WTC11 (cell line): Measurements from ENCODE around the gene ROR2. TPM values are rescaled to one million over a fixed set of nuclear protein-coding genes. Genes with fewer than 3 reads are reported as not detected.

Experiments used
- ATAC-seq: fragments of 200-7000 bp; cut with Tn5 transposase; 2 replicates; pipeline ENCODE4 v1.10.0; 2021; ENCODE audit warnings: mild to moderate bottlenecking, moderate library complexity
- CTCF ChIA-PET: fragments of 300-600 bp; sonication (Branson Sonifier 250); formaldehyde crosslinking; loops from one replicate; lab custom pipeline; 2021; ENCODE audit warnings: antibody characterized with exemption; lab: Charles Lee
- POLR2A ChIA-PET: fragments of 350-600 bp; sonication (Branson Sonifier 250); formaldehyde crosslinking; loops from one replicate; lab custom pipeline; 2021; ENCODE audit warnings: antibody characterized with exemption; lab: Charles Lee
- DNase-seq: peaks from one replicate; pipeline ENCODE4 v3.0.0; 2021; ENCODE audit warnings: low spot score
- H3K27ac Mint-ChIP-seq: 2 replicates; pipeline ENCODE4 v1.8.0; 2021; ENCODE audit warnings: mixed read lengths
- H3K27me3 Mint-ChIP-seq: 2 replicates; pipeline ENCODE4 v1.8.0; 2021; ENCODE audit warnings: low read depth, mild to moderate bottlenecking, moderate library complexity, mixed read lengths
- H3K36me3 Mint-ChIP-seq: 2 replicates; pipeline ENCODE4 v1.8.0; 2021; ENCODE audit warnings: mixed read lengths
- H3K4me1 Mint-ChIP-seq: 2 replicates; pipeline ENCODE4 v1.8.0; 2022; ENCODE audit warnings: mixed read lengths
- H3K4me3 Mint-ChIP-seq: 2 replicates; pipeline ENCODE4 v1.8.0; 2021; ENCODE audit warnings: mild to moderate bottlenecking, moderate library complexity, mixed read lengths
- H3K9me3 Mint-ChIP-seq: 2 replicates; pipeline ENCODE4 v1.8.0; 2021; ENCODE audit warnings: mixed read lengths
- EMX1 ChIP-seq: fragments of 250-450 bp; sonication (Bioruptor Pico); IDR thresholded peaks from 2 replicates; pipeline ENCODE4 v1.8.0; 2021; ENCODE audit warnings: mild to moderate bottlenecking
- HMGA2 ChIP-seq: fragments of 250-450 bp; sonication (Bioruptor Pico); IDR thresholded peaks from 2 replicates; pipeline ENCODE4 v1.4.0; 2021; ENCODE audit warnings: mild to moderate bottlenecking, moderate library complexity
- JAZF1 ChIP-seq: fragments of 250-450 bp; sonication (Bioruptor Pico); IDR thresholded peaks from 2 replicates; pipeline ENCODE4 v1.9.0; 2021; ENCODE audit warnings: moderate library complexity, mild to moderate bottlenecking, inconsistent platforms
- KAT7 ChIP-seq: sonication (generic); formaldehyde crosslinking; IDR thresholded peaks from 2 replicates; pipeline ENCODE4 v1.8.1; 2023; ENCODE audit warnings: missing genetic modification reagents, mild to moderate bottlenecking, borderline replicate concordance
- NFYB ChIP-seq: sonication (generic); formaldehyde crosslinking; conservative IDR thresholded peaks from 2 replicates; pipeline ENCODE4 v1.8.0; 2022; ENCODE audit warnings: low read depth, missing genetic modification reagents
- NR2C2 ChIP-seq: sonication (generic); formaldehyde crosslinking; IDR thresholded peaks from 2 replicates; pipeline ENCODE4 v1.8.0; 2022; ENCODE audit warnings: mild to moderate bottlenecking, missing genetic modification reagents
- SOX15 ChIP-seq: fragments of 250-450 bp; sonication (Bioruptor Pico); IDR thresholded peaks from 2 replicates; pipeline ENCODE4 v1.9.0; 2021; ENCODE audit warnings: mild to moderate bottlenecking
- ZBTB21 ChIP-seq: sonication (generic); formaldehyde crosslinking; IDR thresholded peaks from 2 replicates; pipeline ENCODE4 v1.8.1; 2023; ENCODE audit warnings: mild to moderate bottlenecking, missing genetic modification reagents, borderline replicate concordance
- ZNF219 ChIP-seq: sonication (generic); formaldehyde crosslinking; IDR thresholded peaks from 2 replicates; pipeline ENCODE4 v1.8.0; 2023; ENCODE audit warnings: missing genetic modification reagents, mild to moderate bottlenecking, borderline replicate concordance
- total RNA-seq: library from RNA; stranded (reverse); gene quantifications from 3 replicates; pipeline ENCODE4 v1.2.3, GENCODE V29; 2021
- TF ChIP-seq, protein P1 (sequence below): sonication (generic); formaldehyde crosslinking; IDR thresholded peaks from 2 replicates; pipeline ENCODE4 v1.8.0; 2022; ENCODE audit warnings: mild to moderate bottlenecking, missing genetic modification reagents
- TF ChIP-seq, protein P2 (sequence below): fragments of 250-450 bp; sonication (Bioruptor Pico); IDR thresholded peaks from 2 replicates; pipeline ENCODE4 v1.9.0; 2021; ENCODE audit warnings: mild to moderate bottlenecking
- TF ChIP-seq, protein P3 (sequence below): sonication (generic); formaldehyde crosslinking; IDR thresholded peaks from 2 replicates; pipeline ENCODE4 v1.8.1; 2022; ENCODE audit warnings: mild to moderate bottlenecking, moderate library complexity, missing genetic modification reagents
- TF ChIP-seq, protein P4 (sequence below): sonication (generic); formaldehyde crosslinking; IDR thresholded peaks from 2 replicates; pipeline ENCODE4 v1.8.0; 2023; ENCODE audit warnings: missing genetic modification reagents, mild to moderate bottlenecking, borderline replicate concordance
- TF ChIP-seq, protein P5 (sequence below): sonication (generic); formaldehyde crosslinking; IDR thresholded peaks from 2 replicates; pipeline ENCODE4 v1.8.1; 2022; ENCODE audit warnings: low read depth, mild to moderate bottlenecking, moderate library complexity, missing genetic modification reagents, borderline replicate concordance
- TF ChIP-seq, protein P6 (sequence below): sonication (generic); formaldehyde crosslinking; conservative IDR thresholded peaks from 2 replicates; pipeline ENCODE4 v1.8.1; 2023; ENCODE audit warnings: mild to moderate bottlenecking, low read depth, missing genetic modification reagents, moderate library complexity
- TF ChIP-seq, protein P7 (sequence below): sonication (generic); formaldehyde crosslinking; IDR thresholded peaks from 2 replicates; pipeline ENCODE4 v1.8.1; 2023; ENCODE audit warnings: mild to moderate bottlenecking, missing genetic modification reagents, moderate library complexity
- TF ChIP-seq, protein P8 (sequence below): sonication (generic); formaldehyde crosslinking; IDR thresholded peaks from 2 replicates; pipeline ENCODE4 v1.8.0; 2023; ENCODE audit warnings: missing genetic modification reagents
- TF ChIP-seq, protein P9 (sequence below): fragments of 250-450 bp; sonication (Bioruptor Pico); IDR thresholded peaks from 2 replicates; pipeline ENCODE4 v1.9.0; 2021; ENCODE audit warnings: moderate library complexity, mild to moderate bottlenecking, inconsistent platforms, borderline replicate concordance
- TF ChIP-seq, protein P10 (sequence below): sonication (generic); formaldehyde crosslinking; IDR thresholded peaks from 2 replicates; pipeline ENCODE4 v1.8.0; 2023; ENCODE audit warnings: mild to moderate bottlenecking, missing genetic modification reagents

ROR2 gene
- total RNA-seq, 1 experiment from 2014 or later, result 19.8 TPM

DNA sequence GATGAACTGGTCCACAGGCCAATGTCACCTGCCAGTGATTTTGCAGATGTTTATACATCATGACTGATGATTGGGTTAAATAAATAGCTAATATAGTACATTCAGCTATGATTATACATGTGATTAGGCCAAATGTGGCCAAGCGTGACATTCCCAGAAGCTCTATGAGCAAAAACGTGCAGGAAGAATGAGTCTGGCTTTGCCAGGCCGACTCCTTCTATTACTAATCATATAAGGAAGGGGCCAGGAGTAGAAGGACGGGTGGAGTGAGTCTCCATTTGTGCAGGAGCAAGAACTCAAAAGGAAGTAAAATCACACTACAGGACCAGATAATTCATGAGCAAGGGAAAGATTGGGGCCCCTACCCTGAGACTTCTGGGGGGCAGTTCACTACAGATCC lies 178.2 kb downstream of the ROR2 start (continued):
- TF ChIP-seq, protein P1, sequence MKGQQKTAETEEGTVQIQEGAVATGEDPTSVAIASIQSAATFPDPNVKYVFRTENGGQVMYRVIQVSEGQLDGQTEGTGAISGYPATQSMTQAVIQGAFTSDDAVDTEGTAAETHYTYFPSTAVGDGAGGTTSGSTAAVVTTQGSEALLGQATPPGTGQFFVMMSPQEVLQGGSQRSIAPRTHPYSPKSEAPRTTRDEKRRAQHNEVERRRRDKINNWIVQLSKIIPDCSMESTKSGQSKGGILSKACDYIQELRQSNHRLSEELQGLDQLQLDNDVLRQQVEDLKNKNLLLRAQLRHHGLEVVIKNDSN (CRISPR knock-in tag), result no peak

DNA sequence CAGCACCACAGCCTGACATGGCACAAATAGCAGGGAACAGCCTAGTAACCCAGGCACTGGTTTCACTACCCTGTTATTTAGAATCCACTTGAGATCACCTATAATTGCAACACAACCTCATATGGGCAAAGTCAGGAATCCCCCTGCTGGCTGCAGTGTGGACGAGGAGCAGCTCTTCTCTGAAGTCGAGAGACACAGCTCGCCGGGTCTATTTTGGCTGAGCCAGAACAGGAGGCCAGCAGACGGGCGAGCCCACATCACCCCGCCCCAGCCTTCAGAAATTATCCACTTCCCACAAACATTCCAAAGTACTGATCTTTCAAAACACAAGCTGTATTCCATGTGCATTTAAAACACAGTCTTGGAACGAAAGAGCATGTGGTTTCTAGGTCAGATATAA lies 179.0 kb downstream of the ROR2 start:
- ChIA-PET POLR2A (no interaction called here), CTCF (interaction anchor here (0.6 to 1.8 kb wide), 18 partner anchors 9 to 856 kb away, joined by 3 to 14 read pairs (median 4); partner anchors contain the start of gene ROR2)
- Mint-ChIP-seq H3K4me1 (peaks cover 33% of the 10 kb centered on the region), H3K27ac (no peak overlapping the region), H3K9me3 (peaks cover 2% of the 10 kb centered on the region), H3K4me3 (no peak overlapping the region), H3K36me3 (peaks cover 3% of the 10 kb centered on the region; the same call in 1 of the 2 replicates), H3K27me3 (peaks cover under 1% of the 10 kb centered on the region; the same call in 1 of the 2 replicates)
- DNase-seq, result peak; percentile 38
- no peak for TF ChIP-seq NFYB (CRISPR knock-in tag)
- no peak for TF ChIP-seq SOX15 (CRISPR knock-in tag)
- TF ChIP-seq, protein P2, sequence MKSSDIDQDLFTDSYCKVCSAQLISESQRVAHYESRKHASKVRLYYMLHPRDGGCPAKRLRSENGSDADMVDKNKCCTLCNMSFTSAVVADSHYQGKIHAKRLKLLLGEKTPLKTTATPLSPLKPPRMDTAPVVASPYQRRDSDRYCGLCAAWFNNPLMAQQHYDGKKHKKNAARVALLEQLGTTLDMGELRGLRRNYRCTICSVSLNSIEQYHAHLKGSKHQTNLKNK, result no peak
- no peak for TF ChIP-seq KAT7 (CRISPR knock-in tag)
- TF ChIP-seq, protein P3, sequence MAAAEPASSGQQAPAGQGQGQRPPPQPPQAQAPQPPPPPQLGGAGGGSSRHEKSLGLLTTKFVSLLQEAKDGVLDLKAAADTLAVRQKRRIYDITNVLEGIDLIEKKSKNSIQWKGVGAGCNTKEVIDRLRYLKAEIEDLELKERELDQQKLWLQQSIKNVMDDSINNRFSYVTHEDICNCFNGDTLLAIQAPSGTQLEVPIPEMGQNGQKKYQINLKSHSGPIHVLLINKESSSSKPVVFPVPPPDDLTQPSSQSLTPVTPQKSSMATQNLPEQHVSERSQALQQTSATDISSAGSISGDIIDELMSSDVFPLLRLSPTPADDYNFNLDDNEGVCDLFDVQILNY (CRISPR knock-in tag), result no peak
- TF ChIP-seq EMX1, result no peak
- TF ChIP-seq, protein P4, sequence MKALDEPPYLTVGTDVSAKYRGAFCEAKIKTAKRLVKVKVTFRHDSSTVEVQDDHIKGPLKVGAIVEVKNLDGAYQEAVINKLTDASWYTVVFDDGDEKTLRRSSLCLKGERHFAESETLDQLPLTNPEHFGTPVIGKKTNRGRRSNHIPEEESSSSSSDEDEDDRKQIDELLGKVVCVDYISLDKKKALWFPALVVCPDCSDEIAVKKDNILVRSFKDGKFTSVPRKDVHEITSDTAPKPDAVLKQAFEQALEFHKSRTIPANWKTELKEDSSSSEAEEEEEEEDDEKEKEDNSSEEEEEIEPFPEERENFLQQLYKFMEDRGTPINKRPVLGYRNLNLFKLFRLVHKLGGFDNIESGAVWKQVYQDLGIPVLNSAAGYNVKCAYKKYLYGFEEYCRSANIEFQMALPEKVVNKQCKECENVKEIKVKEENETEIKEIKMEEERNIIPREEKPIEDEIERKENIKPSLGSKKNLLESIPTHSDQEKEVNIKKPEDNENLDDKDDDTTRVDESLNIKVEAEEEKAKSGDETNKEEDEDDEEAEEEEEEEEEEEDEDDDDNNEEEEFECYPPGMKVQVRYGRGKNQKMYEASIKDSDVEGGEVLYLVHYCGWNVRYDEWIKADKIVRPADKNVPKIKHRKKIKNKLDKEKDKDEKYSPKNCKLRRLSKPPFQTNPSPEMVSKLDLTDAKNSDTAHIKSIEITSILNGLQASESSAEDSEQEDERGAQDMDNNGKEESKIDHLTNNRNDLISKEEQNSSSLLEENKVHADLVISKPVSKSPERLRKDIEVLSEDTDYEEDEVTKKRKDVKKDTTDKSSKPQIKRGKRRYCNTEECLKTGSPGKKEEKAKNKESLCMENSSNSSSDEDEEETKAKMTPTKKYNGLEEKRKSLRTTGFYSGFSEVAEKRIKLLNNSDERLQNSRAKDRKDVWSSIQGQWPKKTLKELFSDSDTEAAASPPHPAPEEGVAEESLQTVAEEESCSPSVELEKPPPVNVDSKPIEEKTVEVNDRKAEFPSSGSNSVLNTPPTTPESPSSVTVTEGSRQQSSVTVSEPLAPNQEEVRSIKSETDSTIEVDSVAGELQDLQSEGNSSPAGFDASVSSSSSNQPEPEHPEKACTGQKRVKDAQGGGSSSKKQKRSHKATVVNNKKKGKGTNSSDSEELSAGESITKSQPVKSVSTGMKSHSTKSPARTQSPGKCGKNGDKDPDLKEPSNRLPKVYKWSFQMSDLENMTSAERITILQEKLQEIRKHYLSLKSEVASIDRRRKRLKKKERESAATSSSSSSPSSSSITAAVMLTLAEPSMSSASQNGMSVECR (CRISPR knock-in tag), result no peak
- TF ChIP-seq, protein P5, sequence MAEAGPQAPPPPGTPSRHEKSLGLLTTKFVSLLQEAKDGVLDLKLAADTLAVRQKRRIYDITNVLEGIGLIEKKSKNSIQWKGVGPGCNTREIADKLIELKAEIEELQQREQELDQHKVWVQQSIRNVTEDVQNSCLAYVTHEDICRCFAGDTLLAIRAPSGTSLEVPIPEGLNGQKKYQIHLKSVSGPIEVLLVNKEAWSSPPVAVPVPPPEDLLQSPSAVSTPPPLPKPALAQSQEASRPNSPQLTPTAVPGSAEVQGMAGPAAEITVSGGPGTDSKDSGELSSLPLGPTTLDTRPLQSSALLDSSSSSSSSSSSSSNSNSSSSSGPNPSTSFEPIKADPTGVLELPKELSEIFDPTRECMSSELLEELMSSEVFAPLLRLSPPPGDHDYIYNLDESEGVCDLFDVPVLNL (CRISPR knock-in tag), result no peak
- TF ChIP-seq, protein P6, sequence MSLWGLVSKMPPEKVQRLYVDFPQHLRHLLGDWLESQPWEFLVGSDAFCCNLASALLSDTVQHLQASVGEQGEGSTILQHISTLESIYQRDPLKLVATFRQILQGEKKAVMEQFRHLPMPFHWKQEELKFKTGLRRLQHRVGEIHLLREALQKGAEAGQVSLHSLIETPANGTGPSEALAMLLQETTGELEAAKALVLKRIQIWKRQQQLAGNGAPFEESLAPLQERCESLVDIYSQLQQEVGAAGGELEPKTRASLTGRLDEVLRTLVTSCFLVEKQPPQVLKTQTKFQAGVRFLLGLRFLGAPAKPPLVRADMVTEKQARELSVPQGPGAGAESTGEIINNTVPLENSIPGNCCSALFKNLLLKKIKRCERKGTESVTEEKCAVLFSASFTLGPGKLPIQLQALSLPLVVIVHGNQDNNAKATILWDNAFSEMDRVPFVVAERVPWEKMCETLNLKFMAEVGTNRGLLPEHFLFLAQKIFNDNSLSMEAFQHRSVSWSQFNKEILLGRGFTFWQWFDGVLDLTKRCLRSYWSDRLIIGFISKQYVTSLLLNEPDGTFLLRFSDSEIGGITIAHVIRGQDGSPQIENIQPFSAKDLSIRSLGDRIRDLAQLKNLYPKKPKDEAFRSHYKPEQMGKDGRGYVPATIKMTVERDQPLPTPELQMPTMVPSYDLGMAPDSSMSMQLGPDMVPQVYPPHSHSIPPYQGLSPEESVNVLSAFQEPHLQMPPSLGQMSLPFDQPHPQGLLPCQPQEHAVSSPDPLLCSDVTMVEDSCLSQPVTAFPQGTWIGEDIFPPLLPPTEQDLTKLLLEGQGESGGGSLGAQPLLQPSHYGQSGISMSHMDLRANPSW (CRISPR knock-in tag), result no peak
- TF ChIP-seq, protein P7, sequence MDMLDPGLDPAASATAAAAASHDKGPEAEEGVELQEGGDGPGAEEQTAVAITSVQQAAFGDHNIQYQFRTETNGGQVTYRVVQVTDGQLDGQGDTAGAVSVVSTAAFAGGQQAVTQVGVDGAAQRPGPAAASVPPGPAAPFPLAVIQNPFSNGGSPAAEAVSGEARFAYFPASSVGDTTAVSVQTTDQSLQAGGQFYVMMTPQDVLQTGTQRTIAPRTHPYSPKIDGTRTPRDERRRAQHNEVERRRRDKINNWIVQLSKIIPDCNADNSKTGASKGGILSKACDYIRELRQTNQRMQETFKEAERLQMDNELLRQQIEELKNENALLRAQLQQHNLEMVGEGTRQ, result no peak
- TF ChIP-seq, protein P8, sequence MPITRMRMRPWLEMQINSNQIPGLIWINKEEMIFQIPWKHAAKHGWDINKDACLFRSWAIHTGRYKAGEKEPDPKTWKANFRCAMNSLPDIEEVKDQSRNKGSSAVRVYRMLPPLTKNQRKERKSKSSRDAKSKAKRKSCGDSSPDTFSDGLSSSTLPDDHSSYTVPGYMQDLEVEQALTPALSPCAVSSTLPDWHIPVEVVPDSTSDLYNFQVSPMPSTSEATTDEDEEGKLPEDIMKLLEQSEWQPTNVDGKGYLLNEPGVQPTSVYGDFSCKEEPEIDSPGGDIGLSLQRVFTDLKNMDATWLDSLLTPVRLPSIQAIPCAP (CRISPR knock-in tag), result no peak
- TF ChIP-seq, protein P9, sequence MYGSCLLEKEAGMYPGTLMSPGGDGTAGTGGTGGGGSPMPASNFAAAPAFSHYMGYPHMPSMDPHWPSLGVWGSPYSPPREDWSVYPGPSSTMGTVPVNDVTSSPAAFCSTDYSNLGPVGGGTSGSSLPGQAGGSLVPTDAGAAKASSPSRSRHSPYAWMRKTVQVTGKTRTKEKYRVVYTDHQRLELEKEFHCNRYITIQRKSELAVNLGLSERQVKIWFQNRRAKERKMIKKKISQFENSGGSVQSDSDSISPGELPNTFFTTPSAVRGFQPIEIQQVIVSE, result no peak
- no peak for TF ChIP-seq NR2C2 (CRISPR knock-in tag)
- TF ChIP-seq, protein P10, sequence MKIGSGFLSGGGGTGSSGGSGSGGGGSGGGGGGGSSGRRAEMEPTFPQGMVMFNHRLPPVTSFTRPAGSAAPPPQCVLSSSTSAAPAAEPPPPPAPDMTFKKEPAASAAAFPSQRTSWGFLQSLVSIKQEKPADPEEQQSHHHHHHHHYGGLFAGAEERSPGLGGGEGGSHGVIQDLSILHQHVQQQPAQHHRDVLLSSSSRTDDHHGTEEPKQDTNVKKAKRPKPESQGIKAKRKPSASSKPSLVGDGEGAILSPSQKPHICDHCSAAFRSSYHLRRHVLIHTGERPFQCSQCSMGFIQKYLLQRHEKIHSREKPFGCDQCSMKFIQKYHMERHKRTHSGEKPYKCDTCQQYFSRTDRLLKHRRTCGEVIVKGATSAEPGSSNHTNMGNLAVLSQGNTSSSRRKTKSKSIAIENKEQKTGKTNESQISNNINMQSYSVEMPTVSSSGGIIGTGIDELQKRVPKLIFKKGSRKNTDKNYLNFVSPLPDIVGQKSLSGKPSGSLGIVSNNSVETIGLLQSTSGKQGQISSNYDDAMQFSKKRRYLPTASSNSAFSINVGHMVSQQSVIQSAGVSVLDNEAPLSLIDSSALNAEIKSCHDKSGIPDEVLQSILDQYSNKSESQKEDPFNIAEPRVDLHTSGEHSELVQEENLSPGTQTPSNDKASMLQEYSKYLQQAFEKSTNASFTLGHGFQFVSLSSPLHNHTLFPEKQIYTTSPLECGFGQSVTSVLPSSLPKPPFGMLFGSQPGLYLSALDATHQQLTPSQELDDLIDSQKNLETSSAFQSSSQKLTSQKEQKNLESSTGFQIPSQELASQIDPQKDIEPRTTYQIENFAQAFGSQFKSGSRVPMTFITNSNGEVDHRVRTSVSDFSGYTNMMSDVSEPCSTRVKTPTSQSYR (CRISPR knock-in tag), result no peak
- no peak for TF ChIP-seq JAZF1
- TF ChIP-seq ZBTB21 (CRISPR knock-in tag), result no peak
- TF ChIP-seq HMGA2 (CRISPR knock-in tag), result no peak
- TF ChIP-seq ZNF219, result no peak
- peak; percentile 46 for ATAC-seq
